Endothelial cell of umbilical vein (primary cell): ENCODE data around the gene MBOAT2. TPM values are rescaled to one million over a fixed set of nuclear protein-coding genes. Genes with fewer than 3 reads are reported as not detected.

Experiments
- BruUV-seq: library from RNA; stranded (reverse); fragments of 400-500 nt; replicated peaks from 2 replicates; lab custom pipeline; 2021; lab: Mats Ljungman, UMichigan
- CTCF ChIA-PET: fragments of 300-600, 350-600 bp; sonication (Branson Sonifier 250); formaldehyde crosslinking; loops from one replicate; lab custom pipeline; 2021; ENCODE audit warnings: antibody characterized with exemption, inconsistent platforms; lab: Charles Lee
- POLR2A ChIA-PET: fragments of 300-600, 350-600 bp; sonication (Branson Sonifier 250); formaldehyde crosslinking; loops from one replicate; lab custom pipeline; 2021; ENCODE audit warnings: antibody characterized with exemption, inconsistent platforms; lab: Charles Lee
- DNase-seq: peaks from one replicate; pipeline ENCODE4 v3.0.0-alpha.2; 2011; ENCODE audit warnings: low read depth, low spot score
- FAIRE-seq: peaks from 2 replicates; lab custom pipeline; 2011; peaks lifted over from hg19 to GRCh38; lab: Jason Lieb, UNC
- H2AFZ ChIP-seq: 2 replicates; pipeline ENCODE4 v1.6.0; 2012; ENCODE audit warnings: low read depth, low read length, control low read depth, inconsistent platforms
- H3K27ac ChIP-seq: 2 replicates; pipeline ENCODE4 v1.5.1; 2011; ENCODE audit warnings: low read depth, mild to moderate bottlenecking, control low read depth, low read length, moderate library complexity; ENCODE audit not compliant: insufficient read depth
- H3K27me3 ChIP-seq, 2 experiments: 2 replicates each; pipeline versions ENCODE4 v1.6.0 to v1.6.1; 2011; ENCODE audit warnings: low read length in 2 of 2, mixed read lengths in 1 of 2; ENCODE audit not compliant: control insufficient read depth in 2 of 2, insufficient read depth in 2 of 2
- H3K36me3 ChIP-seq, 2 experiments: 2 replicates in 1 of 2; 3 replicates in 1 of 2; pipeline ENCODE4 v1.5.1; 2011; ENCODE audit warnings: low read length in 2 of 2, mild to moderate bottlenecking in 1 of 2, moderate library complexity in 1 of 2; ENCODE audit not compliant: control insufficient read depth in 2 of 2, insufficient read depth in 2 of 2; ENCODE audit errors: extremely low read depth in 1 of 2
- H3K4me1 ChIP-seq: 3 replicates; pipeline ENCODE4 v1.5.1; 2011; ENCODE audit warnings: mild to moderate bottlenecking, low read length; ENCODE audit not compliant: control insufficient read depth, insufficient read depth; ENCODE audit errors: extremely low read depth
- H3K4me2 ChIP-seq: 2 replicates; pipeline ENCODE4 v1.6.1; 2011; ENCODE audit warnings: low read length, control low read depth, mixed read lengths; ENCODE audit not compliant: insufficient read depth
- H3K4me3 ChIP-seq, 3 experiments: fragments of 200-600 bp in 1 of 3; sonication (generic), shearing (Covaris generic) in 1 of 3; replicated peaks in 1 of 3; 2 replicates each; pipeline ENCODE4 v1.5.1; 2011 to 2016; ENCODE audit warnings: control low read depth in 3 of 3, low read length in 3 of 3, mild to moderate bottlenecking in 2 of 3, inconsistent platforms in 1 of 3, low read depth in 1 of 3, moderate library complexity in 1 of 3; ENCODE audit not compliant: insufficient read depth in 1 of 3
- H3K79me2 ChIP-seq: 2 replicates; pipeline ENCODE4 v1.6.0; 2012; ENCODE audit warnings: low read length, inconsistent platforms; ENCODE audit not compliant: control insufficient read depth, insufficient read depth
- H3K9ac ChIP-seq: replicated peaks from 2 replicates; pipeline ENCODE3; 2011; ENCODE audit warnings: low read length, control low read depth; ENCODE audit not compliant: insufficient read depth; ENCODE audit errors: extremely low read depth
- H3K9me1 ChIP-seq: replicated peaks from 3 replicates; pipeline ENCODE4 v1.6.0; 2011; ENCODE audit warnings: mild to moderate bottlenecking, low read length; ENCODE audit not compliant: control insufficient read depth, insufficient read depth; ENCODE audit errors: extremely low read depth
- H3K9me3 ChIP-seq: replicated peaks from 2 replicates; pipeline ENCODE4 v1.5.1; 2012; ENCODE audit warnings: low read length, inconsistent platforms; ENCODE audit not compliant: control insufficient read depth, insufficient read depth
- H4K20me1 ChIP-seq: replicated peaks from 2 replicates; pipeline ENCODE3; 2011; ENCODE audit warnings: mild to moderate bottlenecking, low read length; ENCODE audit not compliant: control insufficient read depth, insufficient read depth; ENCODE audit errors: extremely low read depth
- GATA2 ChIP-seq: IDR thresholded peaks from 2 replicates; pipeline ENCODE4 v1.7.0; 2011; ENCODE audit warnings: low read depth, mild to moderate bottlenecking, moderate library complexity, mixed read lengths, low read length; ENCODE audit not compliant: insufficient read length, insufficient read depth
- JUN ChIP-seq: IDR thresholded peaks from 2 replicates; pipeline ENCODE4 v1.6.1; 2011; ENCODE audit warnings: borderline replicate concordance, low read depth; ENCODE audit not compliant: insufficient read length, insufficient read depth
- MYC ChIP-seq: IDR thresholded peaks from one replicate; pipeline ENCODE4 v1.6.1; 2011; ENCODE audit warnings: mild to moderate bottlenecking, low read depth, low read length
- POLR2AphosphoS5 ChIP-seq: IDR thresholded peaks from 2 replicates; pipeline ENCODE4 v1.6.1; 2012; ENCODE audit warnings: low read depth, mild to moderate bottlenecking, control low read depth, low read length, moderate library complexity; ENCODE audit not compliant: insufficient read depth
- dilution Hi-C: fragments of 300-500 bp; cut with MboI; formaldehyde crosslinking; loops from one replicate; pipeline ENCODE4 v1.15.0; 2019; ENCODE audit warnings: low sequenced_read_pairs; ENCODE audit not compliant: extremely low pct_ligation_motif_present
- intact Hi-C: fragments of 100-400 bp; cut with micrococcal nuclease; formaldehyde crosslinking; loops from one replicate; pipeline ENCODE4 v1.10.0; 2022
- polyA plus RNA-seq, 4 experiments: library from polyadenylated mRNA; depleted of rRNA in 3 of 4; stranded (reverse) in 3 of 4; unstranded in 1 of 4; fragments of >200 nt; gene quantifications; 2 replicates each; pipeline versions ENCODE4 v1.2.1 to v1.2.3, GENCODE V29; 2011 to 2012; ENCODE audit warnings: missing spikeins in 1 of 4
- total RNA-seq: library from RNA; stranded (reverse); gene quantifications from 2 replicates; pipeline ENCODE4 v1.2.3, GENCODE V29; 2021
- TF ChIP-seq, protein P1 (sequence below): IDR thresholded peaks from 2 replicates; pipeline ENCODE4 v1.6.1; 2011; ENCODE audit not compliant: insufficient read depth, insufficient read length

The MBOAT2 gene
- total and polyA plus RNA-seq, 2 donors (not counting 3 experiments of a cell fraction or from before 2014, with no cell fraction given) = 10.9 to 22.1 TPM

DNA sequence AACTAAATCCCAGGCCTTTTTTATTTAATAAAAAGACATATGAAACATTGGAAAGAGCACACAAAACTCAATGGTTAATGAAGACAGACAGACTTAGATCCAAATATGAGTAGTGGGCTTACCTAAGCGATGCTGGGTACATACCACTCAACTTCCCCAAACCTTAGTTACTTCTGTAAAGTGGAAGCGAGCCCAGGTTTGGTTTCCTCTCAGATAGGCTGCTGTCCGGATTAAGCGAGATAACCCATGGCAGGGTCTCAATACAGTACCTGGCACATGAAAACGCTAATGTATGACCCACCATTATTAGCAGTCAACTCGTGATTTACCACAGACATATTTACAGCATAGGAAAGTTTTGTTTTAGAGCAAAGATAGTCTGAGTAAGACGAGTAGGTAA, 21.6 kb downstream of the MBOAT2 start:
- FAIRE-seq (no peak), DNase-seq (no peak)
- H2AFZ ChIP-seq = no peak overlapping the region
- TF ChIP-seq POLR2AphosphoS5 (no peak), JUN (no peak), MYC (no peak), GATA2 (no peak)
- TF ChIP-seq, protein P1, sequence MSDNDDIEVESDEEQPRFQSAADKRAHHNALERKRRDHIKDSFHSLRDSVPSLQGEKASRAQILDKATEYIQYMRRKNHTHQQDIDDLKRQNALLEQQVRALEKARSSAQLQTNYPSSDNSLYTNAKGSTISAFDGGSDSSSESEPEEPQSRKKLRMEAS = no peak
- H3K79me2 ChIP-seq = no peaks in the 10 kb centered on the region
- H3K9me1 ChIP-seq = no peaks in the 10 kb centered on the region
- no peak overlapping the region for H3K9ac ChIP-seq
- H3K27ac ChIP-seq = no peak overlapping the region
- H3K27me3 ChIP-seq = no peaks in the 10 kb centered on the region
- intact Hi-C loops = no loop called here
- H4K20me1 ChIP-seq = no peaks in the 10 kb centered on the region
- ChIA-PET CTCF (no interaction called here), POLR2A (no interaction called here)
- dilution Hi-C loops = no loop called here
- H3K4me1 ChIP-seq = peaks cover 16% of the 10 kb centered on the region
- no peaks in the 10 kb centered on the region for H3K9me3 ChIP-seq
- no TSS peak for BruUV-seq
- no peak overlapping the region for H3K4me2 ChIP-seq
- no peak overlapping the region for H3K4me3 ChIP-seq
- no peaks in the 10 kb centered on the region for H3K36me3 ChIP-seq

DNA sequence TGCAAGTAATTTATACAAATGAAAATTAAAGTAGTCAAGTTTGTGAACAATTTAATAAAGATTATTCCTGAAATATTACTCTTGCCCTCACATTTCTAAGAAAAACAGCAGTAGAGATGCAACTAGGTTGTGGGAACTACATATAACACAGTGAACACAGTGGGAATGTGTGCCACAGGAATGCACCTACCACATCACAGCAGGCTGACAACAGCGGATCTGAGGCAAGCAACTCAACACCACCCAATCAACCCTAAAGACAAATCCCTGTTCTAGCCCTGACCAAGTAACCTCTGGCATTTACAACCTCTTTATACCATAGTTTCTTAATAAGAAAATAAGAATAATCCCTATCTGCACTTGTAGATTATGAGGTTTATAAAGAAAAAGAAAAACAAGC, 23.4 kb downstream of the MBOAT2 start:
- Histone ChIP-seq H3K4me3 (no peak overlapping the region), H3K4me1 (peaks cover 16% of the 10 kb centered on the region), H3K9me3 (no peaks in the 10 kb centered on the region), H3K4me2 (no peak overlapping the region), H3K27me3 (no peaks in the 10 kb centered on the region), H3K9ac (no peak overlapping the region), H3K27ac (no peak overlapping the region), H4K20me1 (no peaks in the 10 kb centered on the region), H2AFZ (no peak overlapping the region), H3K9me1 (no peaks in the 10 kb centered on the region), H3K36me3 (no peaks in the 10 kb centered on the region), H3K79me2 (no peaks in the 10 kb centered on the region)
- intact Hi-C loops (no loop called here), dilution Hi-C loops (no loop called here)
- POLR2A ChIA-PET = no interaction called here
- no peak for TF ChIP-seq GATA2
- TF ChIP-seq, protein P1 = no peak
- no peak for TF ChIP-seq JUN
- no peak for TF ChIP-seq MYC
- CTCF ChIA-PET = interaction anchor here (1.0 kb wide), 1 partner anchor 16 kb away, joined by 3 read pairs; no protein-coding TSS in a partner anchor
- DNase-seq (no peak), FAIRE-seq (no peak)
- no TSS peak for BruUV-seq
